A549 (cell line): ENCODE measurements around the gene ABCA1. TPM values are rescaled to one million over a fixed set of nuclear protein-coding genes. Genes with fewer than 3 reads are reported as not detected.

Source experiments
- ATAC-seq, 2 experiments: fragments of 200-7000 bp in 1 of 2; fragments of >200 bp in 1 of 2; cut with Nextera tagmentation in 1 of 2; cut with Tn5 transposase in 1 of 2; 3 replicates each; pipeline versions ENCODE4 v1.8.0 to v1.9.1; 2018 to 2020; ENCODE audit warnings: mild to moderate bottlenecking in 1 of 2, moderate library complexity in 1 of 2
- CTCF ChIA-PET: fragments of 300-600 bp; sonication (Branson Sonifier 250); formaldehyde crosslinking; extraction: SDS; loops from one replicate; lab custom pipeline; 2021; ENCODE audit warnings: antibody characterized with exemption, inconsistent platforms; lab: Yijun Ruan, JAX
- POLR2A ChIA-PET: fragments of 350-600 bp; formaldehyde crosslinking; extraction: SDS; loops from one replicate; lab custom pipeline; 2021; ENCODE audit warnings: antibody characterized with exemption, inconsistent platforms; lab: Yijun Ruan, JAX
- DNase-seq, 2 experiments: peaks; one replicate each; pipeline versions ENCODE4 v3.0.0 to v3.0.0-alpha.2; 2011 to 2016; ENCODE audit warnings: low read depth in 1 of 2, low spot score in 1 of 2
- FAIRE-seq: peaks from 2 replicates; lab custom pipeline; 2011; peaks lifted over from hg19 to GRCh38; lab: Jason Lieb, UNC
- H3K27ac ChIP-seq, 2 experiments: fragments of >200 bp; sonication (Bioruptor Twin); formaldehyde crosslinking; 3 replicates each; pipeline ENCODE4 v1.5.1; 2016 to 2017
- H3K4me1 ChIP-seq: fragments of >200 bp; sonication (Bioruptor Twin); formaldehyde crosslinking; 3 replicates; pipeline ENCODE4 v1.6.1; 2016
- H3K4me2 ChIP-seq: fragments of >200 bp; sonication (Bioruptor Twin); formaldehyde crosslinking; 3 replicates; pipeline ENCODE4 v1.6.1; 2016
- H3K4me3 ChIP-seq: fragments of >200 bp; sonication (Bioruptor Twin); formaldehyde crosslinking; 3 replicates; pipeline ENCODE4 v1.5.1; 2016
- H3K9me3 ChIP-seq: fragments of >200 bp; sonication (Bioruptor Twin); formaldehyde crosslinking; 3 replicates; pipeline ENCODE4 v1.6.1; 2016
- BCL3 ChIP-seq: fragments of >200 bp; sonication (Bioruptor Twin); formaldehyde crosslinking; IDR thresholded peaks from 3 replicates; pipeline ENCODE4 v1.6.1; 2016
- BHLHE40 ChIP-seq: IDR thresholded peaks from 2 replicates; pipeline ENCODE4 v1.6.1; 2012; ENCODE audit warnings: low read depth, low read length, inconsistent platforms
- CBX2 ChIP-seq: fragments of 200-600 bp; sonication (generic); IDR thresholded peaks from 2 replicates; pipeline ENCODE4 v1.6.1; 2016; ENCODE audit warnings: low read depth, mild to moderate bottlenecking, borderline replicate concordance
- CBX8 ChIP-seq: fragments of 200-600 bp; sonication (generic); IDR thresholded peaks from 2 replicates; pipeline ENCODE4 v1.6.1; 2016
- CEBPB ChIP-seq, 2 experiments: fragments of >200 bp in 1 of 2; sonication (Bioruptor Twin) in 1 of 2; formaldehyde crosslinking in 1 of 2; IDR thresholded peaks; 2 replicates each; pipeline ENCODE4 v1.6.1; 2012 to 2016
- CHD4 ChIP-seq: fragments of 200-600 bp; sonication (generic); IDR thresholded peaks from 2 replicates; pipeline ENCODE4 v1.6.1; 2016; ENCODE audit warnings: antibody characterized with exemption, mild to moderate bottlenecking, borderline replicate concordance
- EHF ChIP-seq: fragments of 250-450 bp; sonication (Bioruptor Pico); IDR thresholded peaks from 2 replicates; pipeline ENCODE4 v1.5.0; 2020; ENCODE audit warnings: mild to moderate bottlenecking
- EHMT2 ChIP-seq: fragments of 200-600 bp; sonication (generic); IDR thresholded peaks from 2 replicates; pipeline ENCODE4 v1.6.1; 2016; ENCODE audit warnings: antibody characterized with exemption, low read depth, mild to moderate bottlenecking, moderate library complexity
- ELK1 ChIP-seq: fragments of 150-350 bp; IDR thresholded peaks from 2 replicates; pipeline ENCODE4 v1.6.1; 2014; ENCODE audit warnings: low read depth, mild to moderate bottlenecking, low read length
- ESRRA ChIP-seq: fragments of 150-350 bp; IDR thresholded peaks from 2 replicates; pipeline ENCODE4 v1.6.1; 2014; ENCODE audit warnings: mild to moderate bottlenecking, low read length, borderline replicate concordance
- FOSB ChIP-seq: fragments of 250-450 bp; sonication (Bioruptor Pico); IDR thresholded peaks from 2 replicates; pipeline ENCODE4 v1.5.0; 2020; ENCODE audit warnings: mild to moderate bottlenecking, moderate library complexity
- FOSL2 ChIP-seq, 2 experiments: fragments of 450-650 bp in 1 of 2; fragments of >200 bp in 1 of 2; sonication (Bioruptor Twin) in 1 of 2; formaldehyde crosslinking; IDR thresholded peaks; 2 replicates each; pipeline versions ENCODE4 v1.5.0 to v1.6.1; 2016 to 2020; ENCODE audit warnings: mild to moderate bottlenecking in 1 of 2, moderate library complexity in 1 of 2
- GATA3 ChIP-seq: IDR thresholded peaks from 2 replicates; pipeline ENCODE4 v1.6.1; 2012; ENCODE audit warnings: borderline replicate concordance
- JUN ChIP-seq, 2 experiments: fragments of >200 bp; sonication (Bioruptor Twin); formaldehyde crosslinking; IDR thresholded peaks; 2 replicates in 1 of 2; 3 replicates in 1 of 2; pipeline ENCODE4 v1.6.1; 2016 to 2017
- MAZ ChIP-seq: fragments of 150-350 bp; IDR thresholded peaks from 2 replicates; pipeline ENCODE4 v1.6.1; 2014; ENCODE audit warnings: antibody characterized with exemption, low read depth, low read length, borderline replicate concordance
- MYC ChIP-seq: IDR thresholded peaks from 2 replicates; pipeline ENCODE4 v1.6.1; 2012; ENCODE audit warnings: mild to moderate bottlenecking, inconsistent platforms, low read length, improper control_type of control experiment, borderline replicate concordance
- PBX3 ChIP-seq: IDR thresholded peaks from 2 replicates; pipeline ENCODE4 v1.6.1; 2012
- PHF8 ChIP-seq: fragments of 200-600 bp; sonication (generic); IDR thresholded peaks from 2 replicates; pipeline ENCODE4 v1.6.1; 2016; ENCODE audit warnings: low read depth, mild to moderate bottlenecking, antibody characterized with exemption, moderate library complexity, borderline replicate concordance
- POLR2A ChIP-seq: IDR thresholded peaks from 2 replicates; pipeline ENCODE4 v1.6.1; 2012; ENCODE audit warnings: mild to moderate bottlenecking, low read length
- RCOR1 ChIP-seq: fragments of 150-350 bp; IDR thresholded peaks from 2 replicates; pipeline ENCODE4 v1.6.1; 2014; ENCODE audit warnings: antibody characterized with exemption, low read length, low read depth
- RNF2 ChIP-seq: fragments of 200-600 bp; sonication (generic); IDR thresholded peaks from 2 replicates; pipeline ENCODE4 v1.6.1; 2016; ENCODE audit warnings: low read depth, mild to moderate bottlenecking, antibody characterized with exemption, moderate library complexity, borderline replicate concordance
- SMC3 ChIP-seq: fragments of >200 bp; sonication (Bioruptor Twin); formaldehyde crosslinking; IDR thresholded peaks from 3 replicates; pipeline ENCODE4 v1.6.1; 2018; ENCODE audit warnings: inconsistent platforms
- TFCP2L1 ChIP-seq: fragments of 250-450 bp; sonication (Bioruptor Pico); IDR thresholded peaks from 2 replicates; pipeline ENCODE4 v1.5.0; 2021; ENCODE audit warnings: mild to moderate bottlenecking
- WGBS: methylation state at CpG from one replicate; pipeline ENCODE4 v1.1.6; 2017; ENCODE audit errors: missing lambda C conversion rate; 5-methylcytosine and 5-hydroxymethylcytosine counted together
- polyA plus RNA-seq, 4 experiments: library from polyadenylated mRNA; depleted of rRNA in 3 of 4; stranded (reverse); fragments of >200 nt; fragmentation: RNase III in 1 of 4; extraction: RNeasy Plus Mini Kit Qiagen cat#74134 plus additional on column Dnase treatment in 1 of 4; gene quantifications; 2 replicates in 3 of 4; 3 replicates in 1 of 4; pipeline ENCODE4 v1.2.3, GENCODE V29; 2011 to 2017
- TF ChIP-seq, protein P1 (sequence below): IDR thresholded peaks from 2 replicates; pipeline ENCODE4 v1.6.1; 2012; ENCODE audit warnings: low read depth, borderline replicate concordance
- TF ChIP-seq, protein P2 (sequence below): IDR thresholded peaks from 2 replicates; pipeline ENCODE4 v1.6.1; 2012

The ABCA1 gene
- polyA plus RNA-seq, 2 of the 4 experiments (the other 2 are of a cell fraction): 3.6 to 12.0 TPM

GRCh38 chr9:104747565-104748358 is 180.2 kb downstream of the ABCA1 start, which contains the start of gene NIPSNAP3A:
NIPSNAP3A (plus strand) TSS chr9:104747683; CDS start chr9:104747793, 110 bp downstream.
- Histone ChIP-seq H3K4me3 (peak within 1 kb of the TSS; percentile 87), H3K4me2 (peak within 1 kb of the TSS; percentile 85), H3K4me1 (peaks cover 13% of the 10 kb centered on the region; the same call in 2 of the 3 replicates), H3K27ac (peak within 1 kb of the TSS; percentile 96 to 98), H3K9me3 (no peaks in the 10 kb centered on the region)
- ChIA-PET POLR2A (interaction anchor here (0.9 to 2.0 kb wide), 4 partner anchors 12 to 654 kb away, joined by 3 to 8 read pairs (median 4); partner anchors contain the start of gene NIPSNAP3B), CTCF (no interaction called here)
- WGBS: 0% methylated on average over 25 of the region's 71 CpGs
- no peak for FAIRE-seq
- peak; percentile 72 to 81 for DNase-seq
- peak; percentile 95 to 97 for ATAC-seq
- TF ChIP-seq BCL3 (peak; percentile 67; the same call in 1 of the 3 replicates), MYC (peak; percentile 19; the same call in 1 of the 2 replicates), CEBPB (IDR thresholded peaks at IDR 0.05) (no peak), JUN (IDR thresholded peaks at IDR 0.05) (peak; percentile 34 to 68; a peak in 4 of 5 replicates), FOSL2 (IDR thresholded peaks at IDR 0.05) (no peak), FOSL2 (CRISPR knock-in tag; IDR thresholded peaks at IDR 0.05) (no peak), POLR2A (peak; percentile 51), PHF8 (peak; percentile 48; the same call in 1 of the 2 replicates)
- TF ChIP-seq, protein P1, sequence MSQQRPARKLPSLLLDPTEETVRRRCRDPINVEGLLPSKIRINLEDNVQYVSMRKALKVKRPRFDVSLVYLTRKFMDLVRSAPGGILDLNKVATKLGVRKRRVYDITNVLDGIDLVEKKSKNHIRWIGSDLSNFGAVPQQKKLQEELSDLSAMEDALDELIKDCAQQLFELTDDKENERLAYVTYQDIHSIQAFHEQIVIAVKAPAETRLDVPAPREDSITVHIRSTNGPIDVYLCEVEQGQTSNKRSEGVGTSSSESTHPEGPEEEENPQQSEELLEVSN: 0 out of 2 replicates have a peak, but pooled peaks have one; percentile 21
- TF ChIP-seq, protein P2, sequence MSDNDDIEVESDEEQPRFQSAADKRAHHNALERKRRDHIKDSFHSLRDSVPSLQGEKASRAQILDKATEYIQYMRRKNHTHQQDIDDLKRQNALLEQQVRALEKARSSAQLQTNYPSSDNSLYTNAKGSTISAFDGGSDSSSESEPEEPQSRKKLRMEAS: peak; percentile 56; the same call in 1 of the 2 replicates

GRCh38 chr9:104747245-104747564 is 180.8 kb downstream of the ABCA1 start:
- Histone ChIP-seq H3K4me2 (peak overlapping the region; percentile 85), H3K27ac (peak overlapping the region; percentile 96 to 98), H3K4me1 (peaks cover 13% of the 10 kb centered on the region; the same call in 2 of the 3 replicates), H3K4me3 (peak overlapping the region; percentile 87)
- ChIA-PET POLR2A (interaction anchor here (1.2 to 2.0 kb wide), 3 partner anchors 12 to 654 kb away, joined by 3 to 8 read pairs (median 4); partner anchors contain the start of gene NIPSNAP3B), CTCF (interaction anchor here (0.6 to 1.1 kb wide), 2 partner anchors 23 to 252 kb away, joined by 3 read pairs; no protein-coding TSS in a partner anchor)
- FAIRE-seq (no peak), DNase-seq (no peak), ATAC-seq (peak; percentile 70 to 72)
- WGBS: 3% methylated on average over 9 of the region's 9 CpGs
- TF ChIP-seq RNF2: no peak
- TF ChIP-seq EHMT2: no peak
- no peak for TF ChIP-seq ESRRA
- TF ChIP-seq ELK1: no peak
- TF ChIP-seq CHD4: no peak
- TF ChIP-seq CBX8: no peak
- TF ChIP-seq SMC3: no peak
- TF ChIP-seq BHLHE40: no peak
- no peak for TF ChIP-seq TFCP2L1 (CRISPR knock-in tag)
- TF ChIP-seq BCL3: no peak
- no peak for TF ChIP-seq GATA3
- TF ChIP-seq EHF: no peak
- TF ChIP-seq JUN (IDR thresholded peaks at IDR 0.05): no peak
- TF ChIP-seq PBX3: no peak
- no peak for TF ChIP-seq CBX2
- TF ChIP-seq MAZ: no peak
- TF ChIP-seq FOSB (CRISPR knock-in tag): no peak
- TF ChIP-seq RCOR1: no peak
- TF ChIP-seq, all 56 proteins: peak for 0
- H3K9me3 ChIP-seq: no peaks in the 10 kb centered on the region
